Ecto neural progenitor cell (in vitro differentiated cells): Measurements from ENCODE around the gene CUBN.

Source experiments
- DNase-seq: peaks from one replicate; pipeline ENCODE4 v3.0.0-alpha.2; 2018; ENCODE audit warnings: low spot score

The CUBN gene

GRCh38 chr10:17129741-17130140, at the start of gene CUBN:
TSS of gene CUBN (minus strand) at chr10:17129811. CDS start at chr10:17129765, 46 bp downstream.
- no peak for DNase-seq

GRCh38 chr10:17179002-17179401, 49.4 kb upstream of the CUBN start:
- no peak for DNase-seq

GRCh38 chr10:17178006-17178405, 48.4 kb upstream of the CUBN start:
- no peak for DNase-seq

- DNase-seq, result no peak
Observed at GRCh38 chr10:17177014-17177413, 47.4 kb upstream of the CUBN start.

- DNase-seq, result no peak
Observed at GRCh38 chr10:17176091-17176490, 46.5 kb upstream of the CUBN start.

- no peak for DNase-seq
Observed at GRCh38 chr10:17175551-17175950, 45.9 kb upstream of the CUBN start.

GRCh38 chr10:17174626-17175025, 45.0 kb upstream of the CUBN start:
- no peak for DNase-seq

GRCh38 chr10:17171141-17171641, 41.6 kb upstream of the CUBN start:
- DNase-seq, result no peak

GRCh38 chr10:17169803-17170202, 40.2 kb upstream of the CUBN start:
- no peak for DNase-seq

- no peak for DNase-seq
Observed at GRCh38 chr10:17166699-17167098, 37.1 kb upstream of the CUBN start.

GRCh38 chr10:17162828-17163227, 33.2 kb upstream of the CUBN start:
- no peak for DNase-seq

GRCh38 chr10:17161775-17162174, 32.2 kb upstream of the CUBN start:
- no peak for DNase-seq

- no peak for DNase-seq
Observed at GRCh38 chr10:17157024-17157423, 27.4 kb upstream of the CUBN start.

GRCh38 chr10:17155826-17156225, 26.2 kb upstream of the CUBN start:
- no peak for DNase-seq

- no peak for DNase-seq
Observed at GRCh38 chr10:17154116-17154515, 24.5 kb upstream of the CUBN start.

GRCh38 chr10:17153321-17153720, 23.7 kb upstream of the CUBN start:
- no peak for DNase-seq

GRCh38 chr10:17151716-17152115, 22.1 kb upstream of the CUBN start:
- DNase-seq, result no peak

- no peak for DNase-seq
Observed at GRCh38 chr10:17147884-17148489, 18.4 kb upstream of the CUBN start.

GRCh38 chr10:17146892-17147291, 17.3 kb upstream of the CUBN start:
- no peak for DNase-seq

GRCh38 chr10:17145239-17145638, 15.6 kb upstream of the CUBN start:
- no peak for DNase-seq

- no peak for DNase-seq
Observed at GRCh38 chr10:17144757-17145156, 15.1 kb upstream of the CUBN start.

GRCh38 chr10:17144032-17144431, 14.4 kb upstream of the CUBN start:
- DNase-seq, result no peak

GRCh38 chr10:17143055-17143690, 13.6 kb upstream of the CUBN start:
- DNase-seq, result no peak
